ENCODE results near the gene EIF5B.

GRCh38 chr2:99403084-99403483 lies 65.9 kb downstream of the EIF5B start:
- TF ChIP-seq, protein P1, sequence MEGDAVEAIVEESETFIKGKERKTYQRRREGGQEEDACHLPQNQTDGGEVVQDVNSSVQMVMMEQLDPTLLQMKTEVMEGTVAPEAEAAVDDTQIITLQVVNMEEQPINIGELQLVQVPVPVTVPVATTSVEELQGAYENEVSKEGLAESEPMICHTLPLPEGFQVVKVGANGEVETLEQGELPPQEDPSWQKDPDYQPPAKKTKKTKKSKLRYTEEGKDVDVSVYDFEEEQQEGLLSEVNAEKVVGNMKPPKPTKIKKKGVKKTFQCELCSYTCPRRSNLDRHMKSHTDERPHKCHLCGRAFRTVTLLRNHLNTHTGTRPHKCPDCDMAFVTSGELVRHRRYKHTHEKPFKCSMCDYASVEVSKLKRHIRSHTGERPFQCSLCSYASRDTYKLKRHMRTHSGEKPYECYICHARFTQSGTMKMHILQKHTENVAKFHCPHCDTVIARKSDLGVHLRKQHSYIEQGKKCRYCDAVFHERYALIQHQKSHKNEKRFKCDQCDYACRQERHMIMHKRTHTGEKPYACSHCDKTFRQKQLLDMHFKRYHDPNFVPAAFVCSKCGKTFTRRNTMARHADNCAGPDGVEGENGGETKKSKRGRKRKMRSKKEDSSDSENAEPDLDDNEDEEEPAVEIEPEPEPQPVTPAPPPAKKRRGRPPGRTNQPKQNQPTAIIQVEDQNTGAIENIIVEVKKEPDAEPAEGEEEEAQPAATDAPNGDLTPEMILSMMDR (IDR thresholded peaks at IDR 0.05): no peak
- TF ChIP-seq POLR2A (IDR thresholded peaks at IDR 0.05): no peak

Data from esophagus squamous epithelium (tissue), 4 donors.